Uterus (tissue), 4 donors: ENCODE data around the gene NKAIN2. TPM values are rescaled to one million over a fixed set of nuclear protein-coding genes. Genes with fewer than 3 reads are reported as not detected.
"Not testable (repeated sequence)": the region's sequence is repeated elsewhere in the genome, so short reads cannot be mapped to it uniquely, and the experiment has no call there.

Experiments used
- DNase-seq, 2 donors: peaks; one replicate each; pipeline ENCODE4 v3.0.0-alpha.2; 2019 to 2020
- H3K27ac ChIP-seq, 2 donors: fragments of 200-600 bp; sonication (generic); 1 replicate in 1 of 2; 2 replicates in 1 of 2; pipeline ENCODE4 v1.5.1; 2016 to 2018
- H3K27me3 ChIP-seq, 2 donors: fragments of 200-600 bp; sonication (generic); one replicate each; pipeline ENCODE4 v1.5.1; 2018 to 2019; ENCODE audit warnings: control low read depth in 1 of 2
- H3K36me3 ChIP-seq, 2 donors: fragments of 200-600 bp; sonication (generic); one replicate each; pipeline ENCODE4 v1.5.1; 2019; ENCODE audit warnings: control low read depth in 1 of 2
- H3K4me1 ChIP-seq, 2 donors: fragments of 200-600 bp; sonication (generic); one replicate each; pipeline ENCODE4 v1.5.1; 2018 to 2019; ENCODE audit warnings: control low read depth in 1 of 2
- H3K4me3 ChIP-seq, 2 donors: fragments of 200-600 bp; sonication (generic); 1 replicate in 1 of 2; 2 replicates in 1 of 2; pipeline ENCODE4 v1.5.1; 2018 to 2019; ENCODE audit warnings: mild to moderate bottlenecking in 1 of 2
- H3K9me3 ChIP-seq, 2 donors: fragments of 200-600 bp; sonication (generic); one replicate each; pipeline ENCODE4 v1.5.1; 2019; ENCODE audit warnings: control low read depth in 1 of 2
- CTCF ChIP-seq, 4 experiments: fragments of 200-600 bp in 2 of 4; fragments of 450-650 bp in 2 of 4; sonication (generic) in 2 of 4; IDR thresholded peaks; one replicate each; pipeline ENCODE4 v1.5.1; 2016 to 2019; ENCODE audit warnings: antibody characterized with exemption in 4 of 4, mild to moderate bottlenecking in 2 of 4, moderate library complexity in 1 of 4
- POLR2A ChIP-seq, 2 donors: fragments of 450-650 bp; IDR thresholded peaks; one replicate each; pipeline ENCODE4 v1.6.1; 2016; ENCODE audit warnings: antibody characterized with exemption in 2 of 2, mild to moderate bottlenecking in 1 of 2, moderate library complexity in 1 of 2
- intact Hi-C: fragments of 100-400 bp; cut with DNase I; formaldehyde crosslinking; loops from one replicate; pipeline ENCODE4 v1.15.1; 2023; ENCODE audit warnings: low total_unique reads
- total RNA-seq, 4 donors: library from RNA; depleted of rRNA in 3 of 4; stranded (reverse); fragments of >200 nt in 3 of 4; gene quantifications; one replicate each; pipeline versions ENCODE4 v1.1.0 to v1.2.4, GENCODE V29; 2014 to 2023
- donor health status: DM: yes; HTN: yes; CAD: no.

NKAIN2 gene
- total RNA-seq, 4 donors from 2014 or later = 0.59 to 1.1 (median 1.0) TPM; not detected in 1

GRCh38 chr6:124319410-124319809 lies 515.7 kb downstream of the NKAIN2 start:
- no peak for DNase-seq
- Histone ChIP-seq H3K27ac (no peak overlapping the region), H3K36me3 (no peaks in the 10 kb centered on the region), H3K27me3 (no peaks in the 10 kb centered on the region), H3K4me3 (no peak overlapping the region), H3K4me1 (no peaks in the 10 kb centered on the region), H3K9me3 (no peaks in the 10 kb centered on the region)
- intact Hi-C loops = no loop called here
- TF ChIP-seq POLR2A (IDR thresholded peaks at IDR 0.05) = no peak
- TF ChIP-seq CTCF (IDR thresholded peaks at IDR 0.05) = no peak

- H3K4me3 ChIP-seq = no peak overlapping the region
- no peaks in the 10 kb centered on the region for H3K27me3 ChIP-seq
- TF ChIP-seq POLR2A (IDR thresholded peaks at IDR 0.05) = no peak
- TF ChIP-seq CTCF (IDR thresholded peaks at IDR 0.05) = no peak
- H3K36me3 ChIP-seq = no peaks in the 10 kb centered on the region
- no peak overlapping the region for H3K27ac ChIP-seq
- no peak for DNase-seq
- intact Hi-C loops = no loop called here
- H3K9me3 ChIP-seq = no peaks in the 10 kb centered on the region
- no peaks in the 10 kb centered on the region for H3K4me1 ChIP-seq
Observed at GRCh38 chr6:124324237-124324636, 520.6 kb downstream of the NKAIN2 start.

GRCh38 chr6:124330197-124330596 lies 526.5 kb downstream of the NKAIN2 start:
- TF ChIP-seq POLR2A (IDR thresholded peaks at IDR 0.05) (no peak), CTCF (IDR thresholded peaks at IDR 0.05) (no peak)
- H3K27ac ChIP-seq = no peak overlapping the region
- no peaks in the 10 kb centered on the region for H3K36me3 ChIP-seq
- no peaks in the 10 kb centered on the region for H3K27me3 ChIP-seq
- intact Hi-C loops = no loop called here
- DNase-seq = no peak
- H3K9me3 ChIP-seq = no peaks in the 10 kb centered on the region
- no peaks in the 10 kb centered on the region for H3K4me1 ChIP-seq
- H3K4me3 ChIP-seq = no peak overlapping the region

GRCh38 chr6:124334359-124334758 lies 530.7 kb downstream of the NKAIN2 start:
- H3K4me3 ChIP-seq = no peak overlapping the region
- H3K27ac ChIP-seq = no peak overlapping the region
- no peaks in the 10 kb centered on the region for H3K9me3 ChIP-seq
- no peak for DNase-seq
- no peaks in the 10 kb centered on the region for H3K4me1 ChIP-seq
- no peaks in the 10 kb centered on the region for H3K27me3 ChIP-seq
- no peak for TF ChIP-seq CTCF (IDR thresholded peaks at IDR 0.05)
- no peak for TF ChIP-seq POLR2A (IDR thresholded peaks at IDR 0.05)
- intact Hi-C loops = no loop called here
- no peaks in the 10 kb centered on the region for H3K36me3 ChIP-seq

GRCh38 chr6:124339610-124340334 lies 536.1 kb downstream of the NKAIN2 start:
- no peak for DNase-seq
- Histone ChIP-seq H3K36me3 (no peaks in the 10 kb centered on the region), H3K4me3 (no peak overlapping the region), H3K27ac (no peak overlapping the region), H3K9me3 (no peaks in the 10 kb centered on the region), H3K27me3 (no peaks in the 10 kb centered on the region), H3K4me1 (no peaks in the 10 kb centered on the region)
- intact Hi-C loops = no loop called here
- TF ChIP-seq CTCF (IDR thresholded peaks at IDR 0.05) = no peak
- no peak for TF ChIP-seq POLR2A (IDR thresholded peaks at IDR 0.05)

- H3K4me3 ChIP-seq, H3K4me1 ChIP-seq, H3K9me3 ChIP-seq, H3K27ac ChIP-seq, H3K36me3 ChIP-seq, DNase-seq, H3K27me3 ChIP-seq, intact Hi-C loops: not testable (repeated sequence)
Observed at GRCh38 chr6:124348339-124348738, 544.7 kb downstream of the NKAIN2 start.
